ENCODE results near the gene SEC14L5.

DNA sequence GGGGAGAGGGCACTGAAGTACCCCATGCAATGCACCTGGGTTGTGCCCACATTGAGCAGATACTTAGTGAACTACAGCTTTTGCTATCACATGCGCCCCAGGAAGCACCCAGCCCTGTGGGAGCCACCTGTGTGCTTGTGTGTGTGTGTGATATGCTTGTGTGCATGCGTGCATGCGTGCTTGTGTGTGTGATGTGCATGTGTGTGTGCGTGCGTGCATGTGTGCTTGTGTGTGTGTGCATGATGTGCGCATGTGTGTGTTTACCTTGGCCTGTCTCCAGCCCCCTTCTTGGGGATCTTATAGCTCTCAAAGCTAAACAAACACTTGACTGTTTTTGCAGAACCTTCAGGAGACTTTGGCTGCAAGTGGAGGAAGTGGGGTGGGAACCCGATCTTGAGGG, 106.8 kb downstream of the SEC14L5 start:
- TF ChIP-seq, protein P1, sequence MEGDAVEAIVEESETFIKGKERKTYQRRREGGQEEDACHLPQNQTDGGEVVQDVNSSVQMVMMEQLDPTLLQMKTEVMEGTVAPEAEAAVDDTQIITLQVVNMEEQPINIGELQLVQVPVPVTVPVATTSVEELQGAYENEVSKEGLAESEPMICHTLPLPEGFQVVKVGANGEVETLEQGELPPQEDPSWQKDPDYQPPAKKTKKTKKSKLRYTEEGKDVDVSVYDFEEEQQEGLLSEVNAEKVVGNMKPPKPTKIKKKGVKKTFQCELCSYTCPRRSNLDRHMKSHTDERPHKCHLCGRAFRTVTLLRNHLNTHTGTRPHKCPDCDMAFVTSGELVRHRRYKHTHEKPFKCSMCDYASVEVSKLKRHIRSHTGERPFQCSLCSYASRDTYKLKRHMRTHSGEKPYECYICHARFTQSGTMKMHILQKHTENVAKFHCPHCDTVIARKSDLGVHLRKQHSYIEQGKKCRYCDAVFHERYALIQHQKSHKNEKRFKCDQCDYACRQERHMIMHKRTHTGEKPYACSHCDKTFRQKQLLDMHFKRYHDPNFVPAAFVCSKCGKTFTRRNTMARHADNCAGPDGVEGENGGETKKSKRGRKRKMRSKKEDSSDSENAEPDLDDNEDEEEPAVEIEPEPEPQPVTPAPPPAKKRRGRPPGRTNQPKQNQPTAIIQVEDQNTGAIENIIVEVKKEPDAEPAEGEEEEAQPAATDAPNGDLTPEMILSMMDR (conservative IDR thresholded peaks at IDR 0.05) = no peak
- TF ChIP-seq EZH2 (IDR thresholded peaks at IDR 0.05; ENCODE audit: low read depth) = no peak
